ENCODE measurements around the gene STARD10. TPM values are rescaled to one million over a fixed set of nuclear protein-coding genes. Genes with fewer than 3 reads are reported as not detected.

STARD10 gene
- total and polyA plus RNA-seq, 2 donors from 2014 or later, result 40.7 to 127 TPM

- H3K27ac ChIP-seq (ENCODE audit: low read depth in 2 of 2, low read length in 2 of 2), result no peak overlapping the region
- DNase-seq (no peak), FAIRE-seq (no peak)
- H3K27me3 ChIP-seq (ENCODE audit: control insufficient read depth, insufficient read depth, low read length), result no peaks in the 10 kb centered on the region
- TF ChIP-seq CTCF (IDR thresholded peaks at IDR 0.05; ENCODE audit: borderline replicate concordance, extremely low read depth, insufficient read depth), result no peak
- H3K9ac ChIP-seq (ENCODE audit: low read length in 3 of 3), result no peak overlapping the region
- intact Hi-C loops (cut with DNase I), result no loop called here
- peaks cover 0 to 3% (median 0%) of the 10 kb centered on the region in 3 donors for H3K36me3 ChIP-seq (ENCODE audit: control insufficient read depth in 2 of 3, insufficient read depth in 3 of 3, low read length in 3 of 3)
- H3K4me3 ChIP-seq (ENCODE audit: low read length in 3 of 3), result no peak overlapping the region
- H3K4me1 ChIP-seq (ENCODE audit: control insufficient read depth in 2 of 3, insufficient read depth in 2 of 3, low read depth in 1 of 3, low read length in 3 of 3), result peaks cover 3 to 19% (median 13%) of the 10 kb centered on the region in 3 donors
- no peaks in the 10 kb centered on the region for H3K9me3 ChIP-seq (ENCODE audit: control insufficient read depth in 2 of 3, insufficient read depth in 1 of 3, low read length in 3 of 3)
These were observed 31.1 kb downstream of the STARD10 start for GRCh38 chr11:72762641-72763304.

GRCh38 chr11:72760539-72761405 is 33.1 kb downstream of the STARD10 start:
- intact Hi-C loops (cut with DNase I), result no loop called here
- H3K4me1 ChIP-seq (ENCODE audit: control insufficient read depth in 2 of 3, insufficient read depth in 2 of 3, low read depth in 1 of 3, low read length in 3 of 3), result peaks cover 0 to 10% (median 3%) of the 10 kb centered on the region in 3 donors
- no peak for DNase-seq
- H3K9ac ChIP-seq (ENCODE audit: low read length in 3 of 3), result no peak overlapping the region
- no peaks in the 10 kb centered on the region for H3K9me3 ChIP-seq (ENCODE audit: control insufficient read depth in 2 of 3, insufficient read depth in 1 of 3, low read length in 3 of 3)
- H3K4me3 ChIP-seq (ENCODE audit: low read length in 3 of 3), result no peak overlapping the region
- H3K27ac ChIP-seq (ENCODE audit: low read depth in 2 of 2, low read length in 2 of 2), result no peak overlapping the region
- H3K36me3 ChIP-seq (ENCODE audit: control insufficient read depth in 2 of 3, insufficient read depth in 3 of 3, low read length in 3 of 3), result peaks cover 0 to 6% (median 6%) of the 10 kb centered on the region in 3 donors
- TF ChIP-seq CTCF (IDR thresholded peaks at IDR 0.05; ENCODE audit: borderline replicate concordance, extremely low read depth, insufficient read depth), result no peak
- H3K27me3 ChIP-seq (ENCODE audit: control insufficient read depth, insufficient read depth, low read length), result no peaks in the 10 kb centered on the region
- no peak for FAIRE-seq

GRCh38 chr11:72759468-72759985 is 34.3 kb downstream of the STARD10 start:
- no peak for TF ChIP-seq CTCF (IDR thresholded peaks at IDR 0.05; ENCODE audit: borderline replicate concordance, extremely low read depth, insufficient read depth)
- FAIRE-seq, result no peak
- H3K9ac ChIP-seq (ENCODE audit: low read length in 3 of 3), result no peak overlapping the region

More at GRCh38 chr11:72759468-72759985, 34.3 kb downstream of the STARD10 start:
- Histone ChIP-seq H3K27ac (ENCODE audit: low read depth in 2 of 2, low read length in 2 of 2) (no peak overlapping the region), H3K27me3 (ENCODE audit: control insufficient read depth, insufficient read depth, low read length) (no peaks in the 10 kb centered on the region), H3K9me3 (ENCODE audit: control insufficient read depth in 2 of 3, insufficient read depth in 1 of 3, low read length in 3 of 3) (no peaks in the 10 kb centered on the region), H3K4me1 (ENCODE audit: control insufficient read depth in 2 of 3, insufficient read depth in 2 of 3, low read depth in 1 of 3, low read length in 3 of 3) (peaks cover 0 to 10% (median 3%) of the 10 kb centered on the region in 3 donors), H3K36me3 (ENCODE audit: control insufficient read depth in 2 of 3, insufficient read depth in 3 of 3, low read length in 3 of 3) (peaks cover 0 to 6% (median 6%) of the 10 kb centered on the region in 3 donors), H3K4me3 (ENCODE audit: low read length in 3 of 3) (no peak overlapping the region)
- intact Hi-C loops (cut with DNase I), result no loop called here
- DNase-seq, result peak in 1 of 5 donors; percentile 40

All from kidney (tissue), 14 donors.